ENCODE data around the gene HSD17B10.

- no peak for TF ChIP-seq CTCF (conservative IDR thresholded peaks at IDR 0.05 in 1 of 2, IDR thresholded peaks at IDR 0.05 in 1 of 2; ENCODE audit: low read depth in 1 of 2, low read length in 2 of 2)
- TF ChIP-seq EZH2 (IDR thresholded peaks at IDR 0.05; ENCODE audit: low read length, missing control alignments), result no peak
These were observed 30.6 kb downstream of the HSD17B10 start for GRCh38 chrX:53403535-53403934.
